Measurements from ENCODE around the gene ILK.

Gene ILK

DNA sequence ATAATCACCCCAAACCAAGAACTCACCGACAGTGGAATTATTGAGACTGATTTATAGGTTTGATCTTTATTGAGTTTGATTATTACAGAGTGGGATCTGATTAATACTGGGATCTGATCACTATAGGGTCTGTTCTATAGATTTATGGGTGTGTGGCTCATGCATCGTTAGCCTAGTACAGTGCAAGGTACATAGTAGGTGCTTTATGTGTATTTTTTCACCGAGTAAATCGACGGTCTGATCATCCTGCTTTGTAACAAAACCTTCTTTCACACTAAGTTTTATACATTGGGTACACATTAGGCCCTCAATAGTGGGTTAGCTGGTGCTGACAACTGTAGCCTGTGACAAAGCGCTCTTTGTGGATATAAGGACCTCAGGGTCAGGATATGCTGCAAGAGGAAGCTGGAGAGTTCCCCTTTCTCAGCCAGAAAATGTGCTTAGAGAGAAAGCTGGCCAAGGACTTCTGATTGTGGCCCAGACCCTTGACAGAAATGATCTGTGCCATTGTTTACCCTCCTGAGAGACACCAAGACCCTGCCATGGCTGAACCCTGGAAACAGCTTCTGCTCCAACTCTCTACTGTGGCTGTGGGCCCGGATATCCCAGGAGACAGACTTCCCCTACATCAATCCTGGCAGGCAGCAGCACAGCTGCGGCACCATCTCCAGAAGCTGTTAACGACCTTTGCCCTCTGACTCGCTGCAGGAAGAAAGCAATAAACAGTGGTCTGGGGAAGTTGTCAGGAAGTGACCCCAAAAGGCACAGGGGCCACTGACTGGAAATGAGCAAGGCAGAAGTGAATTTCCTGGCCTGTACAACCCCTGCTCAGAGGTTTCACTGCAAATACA is 31.7 kb downstream of the ILK start:
- DNase-seq (ENCODE audit: extremely low spot score), result no peak
- POLR2A ChIA-PET, result no interaction called here

DNA sequence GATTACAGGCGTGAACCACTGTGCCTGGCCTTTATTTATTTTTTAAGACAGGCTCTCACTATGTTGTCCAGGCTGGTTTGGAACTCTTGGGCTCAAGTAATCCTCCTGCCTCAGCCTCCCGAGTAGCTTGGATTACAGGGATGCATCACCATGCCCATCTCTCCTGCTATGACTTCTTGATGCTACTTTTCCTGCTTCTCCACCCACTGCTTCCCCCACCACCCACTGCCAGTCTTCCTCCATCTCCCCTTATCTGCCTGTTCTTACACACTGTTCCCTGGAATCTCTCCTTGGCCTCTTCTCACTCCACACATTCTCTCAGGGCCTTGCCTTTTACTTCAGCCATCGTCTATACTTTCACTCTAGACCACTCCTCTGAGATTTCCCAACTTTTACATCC is 32.9 kb downstream of the ILK start:
- DNase-seq (ENCODE audit: extremely low spot score), result no peak
- CTCF ChIA-PET, result interaction anchor here (1.2 kb wide), 2 partner anchors 9 to 12 kb away, joined by 3 read pairs; no protein-coding TSS in a partner anchor
- POLR2A ChIA-PET, result no interaction called here
- TF ChIP-seq, protein P1, sequence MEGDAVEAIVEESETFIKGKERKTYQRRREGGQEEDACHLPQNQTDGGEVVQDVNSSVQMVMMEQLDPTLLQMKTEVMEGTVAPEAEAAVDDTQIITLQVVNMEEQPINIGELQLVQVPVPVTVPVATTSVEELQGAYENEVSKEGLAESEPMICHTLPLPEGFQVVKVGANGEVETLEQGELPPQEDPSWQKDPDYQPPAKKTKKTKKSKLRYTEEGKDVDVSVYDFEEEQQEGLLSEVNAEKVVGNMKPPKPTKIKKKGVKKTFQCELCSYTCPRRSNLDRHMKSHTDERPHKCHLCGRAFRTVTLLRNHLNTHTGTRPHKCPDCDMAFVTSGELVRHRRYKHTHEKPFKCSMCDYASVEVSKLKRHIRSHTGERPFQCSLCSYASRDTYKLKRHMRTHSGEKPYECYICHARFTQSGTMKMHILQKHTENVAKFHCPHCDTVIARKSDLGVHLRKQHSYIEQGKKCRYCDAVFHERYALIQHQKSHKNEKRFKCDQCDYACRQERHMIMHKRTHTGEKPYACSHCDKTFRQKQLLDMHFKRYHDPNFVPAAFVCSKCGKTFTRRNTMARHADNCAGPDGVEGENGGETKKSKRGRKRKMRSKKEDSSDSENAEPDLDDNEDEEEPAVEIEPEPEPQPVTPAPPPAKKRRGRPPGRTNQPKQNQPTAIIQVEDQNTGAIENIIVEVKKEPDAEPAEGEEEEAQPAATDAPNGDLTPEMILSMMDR (IDR thresholded peaks at IDR 0.05; ENCODE audit: control extremely low read depth, extremely low read depth, low read depth, missing control alignments), result no peak

More for the DNA sequence above, 31.7 kb downstream of the ILK start:
- TF ChIP-seq, protein P1 (IDR thresholded peaks at IDR 0.05; ENCODE audit: control extremely low read depth, extremely low read depth, low read depth, missing control alignments), result no peak
- CTCF ChIA-PET, result interaction anchor here (1.2 to 1.3 kb wide), 2 partner anchors 16 to 105 kb away, joined by 3 to 5 read pairs; partner anchors contain the start of gene TPP1

DNA sequence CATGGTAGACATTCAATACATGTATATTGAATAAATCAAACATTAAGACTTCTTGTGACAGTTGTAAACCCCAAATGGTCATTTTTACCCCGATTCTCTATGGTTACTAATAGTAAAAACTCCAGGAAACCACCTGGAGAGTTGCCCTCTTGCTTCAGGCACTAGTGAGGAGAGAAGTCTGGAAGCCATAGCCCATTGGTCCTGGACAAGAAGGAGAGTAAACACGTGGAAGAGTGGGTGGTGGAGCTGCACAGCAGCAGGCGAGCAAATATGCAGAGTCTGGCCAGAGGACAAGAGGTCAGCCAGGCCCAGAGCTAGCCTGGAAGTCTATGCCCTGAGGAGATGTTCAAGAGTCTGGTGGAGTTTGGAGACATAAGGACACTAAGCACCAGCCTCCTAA is 34.3 kb downstream of the ILK start:
- no peak for DNase-seq (ENCODE audit: extremely low spot score)
- CTCF ChIA-PET, result interaction anchor here (1.2 to 1.7 kb wide), 4 partner anchors 8 to 14 kb away, joined by 3 to 8 read pairs (median 4); no protein-coding TSS in a partner anchor
- POLR2A ChIA-PET, result no interaction called here
- TF ChIP-seq, protein P1 (IDR thresholded peaks at IDR 0.05; ENCODE audit: control extremely low read depth, extremely low read depth, low read depth, missing control alignments), result no peak

DNA sequence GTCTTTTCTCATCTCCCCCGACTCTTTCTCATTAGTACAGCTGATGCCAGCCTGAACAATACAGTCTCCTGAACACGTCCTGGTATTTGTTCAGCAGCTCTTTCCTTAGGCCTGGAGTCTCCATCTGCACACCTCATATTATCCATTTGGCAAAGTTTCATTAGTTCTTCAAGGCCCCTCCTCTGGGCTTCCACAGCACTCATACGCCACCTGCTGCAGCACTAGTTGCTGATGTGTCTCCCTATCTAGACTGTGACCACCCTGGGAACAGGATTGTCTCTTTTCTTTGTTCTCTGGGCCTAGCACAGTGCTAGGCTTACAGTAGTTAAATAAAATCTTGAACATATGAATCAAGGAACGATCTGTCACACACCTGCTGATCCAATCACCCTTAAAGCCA is 34.9 kb downstream of the ILK start:
- ChIA-PET CTCF (interaction anchor here (0.8 to 1.7 kb wide), 5 partner anchors 8 to 107 kb away, joined by 3 to 8 read pairs (median 4); partner anchors contain the start of genes MRPL17 and TPP1), POLR2A (no interaction called here)
- TF ChIP-seq, protein P1 (IDR thresholded peaks at IDR 0.05; ENCODE audit: control extremely low read depth, extremely low read depth, low read depth, missing control alignments), result no peak
- DNase-seq (ENCODE audit: extremely low spot score), result no peak

DNA sequence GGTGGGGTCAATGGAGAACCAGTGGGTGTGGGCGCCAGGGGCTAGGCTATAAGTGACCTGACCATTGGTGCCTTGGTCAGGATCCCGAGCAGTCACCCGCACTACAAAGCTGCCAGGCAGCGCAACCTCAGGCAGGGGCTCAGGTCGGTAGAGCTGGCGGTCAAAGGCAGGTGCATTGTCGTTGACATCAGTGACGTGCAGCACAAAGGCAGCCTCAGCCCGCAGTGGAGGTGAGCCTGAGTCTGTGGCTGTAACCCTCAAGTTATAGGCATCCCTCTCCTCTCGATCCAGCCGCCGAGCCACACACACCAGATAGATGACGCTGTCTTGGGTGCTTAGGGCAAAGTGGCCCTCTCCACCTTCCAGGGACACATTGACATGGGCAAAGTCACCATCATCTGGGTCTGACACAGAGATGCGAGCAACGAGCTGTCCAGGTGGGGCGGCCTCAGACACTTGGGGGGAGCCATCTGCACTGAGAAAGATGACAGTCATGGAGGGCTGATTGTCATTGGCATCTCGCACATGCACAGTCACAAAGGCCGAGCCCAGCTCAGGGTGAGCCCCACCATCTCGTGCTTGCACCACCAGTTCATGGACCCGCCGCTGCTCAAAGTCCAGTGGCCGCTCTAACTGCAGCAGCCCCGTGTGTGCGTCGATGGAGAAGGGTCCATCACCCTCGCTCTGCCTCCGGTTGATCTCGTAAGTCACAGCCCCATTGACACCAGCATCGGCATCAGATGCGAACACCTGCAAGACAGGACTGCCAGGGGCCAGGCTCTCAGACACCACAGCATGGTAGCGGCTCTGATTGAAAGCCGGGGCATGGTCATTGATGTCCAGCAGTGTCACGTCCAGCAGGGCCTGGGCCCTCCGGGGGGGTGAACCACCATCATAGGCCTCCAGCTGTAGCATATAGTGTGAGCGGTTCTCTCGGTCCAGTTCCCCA is 36.7 kb downstream of the ILK start:
- no peak for DNase-seq (ENCODE audit: extremely low spot score)
- TF ChIP-seq, protein P1 (IDR thresholded peaks at IDR 0.05; ENCODE audit: control extremely low read depth, extremely low read depth, low read depth, missing control alignments), result no peak
- ChIA-PET POLR2A (interaction anchor here (1.2 to 1.3 kb wide), 2 partner anchors 21 to 43 kb away, joined by 3 to 4 read pairs; partner anchors contain the start of genes MRPL17 and TPP1), CTCF (interaction anchor here (1.5 kb wide), 1 partner anchor 43 kb away, joined by 4 read pairs; the partner anchor contains the start of gene MRPL17)
